HepG2 (cell line): ENCODE results near the gene FGA. TPM values are rescaled to one million over a fixed set of nuclear protein-coding genes. Genes with fewer than 3 reads are reported as not detected.

Experiments
- DZIP1 ChIP-seq: sonication (generic); formaldehyde crosslinking; IDR thresholded peaks from 2 replicates; pipeline ENCODE4 v1.5.0; 2020; ENCODE audit warnings: mild to moderate bottlenecking, missing genetic modification reagents
- EP300 ChIP-seq, 3 experiments: sonication (generic) in 1 of 3; formaldehyde crosslinking in 1 of 3; IDR thresholded peaks; 2 replicates each; pipeline versions ENCODE4 v1.5.1 to v1.6.1; 2011 to 2020; ENCODE audit warnings: low read depth in 2 of 3, low read length in 2 of 3, borderline replicate concordance in 1 of 3, improper control_type of control experiment in 1 of 3, mild to moderate bottlenecking in 1 of 3, missing genetic modification reagents in 1 of 3, moderate library complexity in 1 of 3
- HMGXB4 ChIP-seq, 2 experiments: sonication (generic) in 1 of 2; formaldehyde crosslinking in 1 of 2; IDR thresholded peaks; 2 replicates each; pipeline versions ENCODE4 v1.4.0 to v1.6.1; 2018 to 2020; ENCODE audit warnings: missing genetic modification reagents in 2 of 2, borderline replicate concordance in 1 of 2, low read depth in 1 of 2, mild to moderate bottlenecking in 1 of 2, missing biosample characterization in 1 of 2
- HNRNPL ChIP-seq: fragments of 200-400 bp; formaldehyde crosslinking; IDR thresholded peaks from 2 replicates; pipeline ENCODE4 v1.6.1; 2017; ENCODE audit warnings: mild to moderate bottlenecking, low read depth, low read length
- KMT2A ChIP-seq: sonication (generic); formaldehyde crosslinking; IDR thresholded peaks from 2 replicates; pipeline ENCODE4 v1.4.0; 2020; ENCODE audit warnings: missing genetic modification reagents
- PHF8 ChIP-seq: sonication (generic); formaldehyde crosslinking; IDR thresholded peaks from 2 replicates; pipeline ENCODE4 v1.5.0; 2020; ENCODE audit warnings: missing genetic modification reagents
- POGK ChIP-seq: sonication (generic); formaldehyde crosslinking; conservative IDR thresholded peaks from 2 replicates; pipeline ENCODE4 v1.8.0; 2022; ENCODE audit warnings: mild to moderate bottlenecking, moderate library complexity, missing genetic modification reagents
- POGZ ChIP-seq: sonication (generic); formaldehyde crosslinking; IDR thresholded peaks from 2 replicates; pipeline ENCODE4 v1.4.0; 2020; ENCODE audit warnings: mild to moderate bottlenecking, missing genetic modification reagents
- TAF1 ChIP-seq: sonication (generic); formaldehyde crosslinking; IDR thresholded peaks from 2 replicates; pipeline ENCODE4 v1.4.0; 2020; ENCODE audit warnings: missing genetic modification reagents
- TCF12 ChIP-seq, 2 experiments: fragments of 450-650 bp in 1 of 2; sonication (generic) in 1 of 2; formaldehyde crosslinking in 1 of 2; IDR thresholded peaks; 2 replicates each; pipeline versions ENCODE4 v1.6.1 to v1.8.0; 2017 to 2022; ENCODE audit warnings: antibody characterized with exemption in 1 of 2, mild to moderate bottlenecking in 1 of 2, missing genetic modification reagents in 1 of 2, moderate library complexity in 1 of 2
- ZBTB37 ChIP-seq: sonication (generic); formaldehyde crosslinking; IDR thresholded peaks from 2 replicates; pipeline ENCODE4 v1.4.0; 2020; ENCODE audit warnings: mild to moderate bottlenecking, missing genetic modification reagents
- ZFP41 ChIP-seq: sonication (generic); formaldehyde crosslinking; IDR thresholded peaks from 2 replicates; pipeline ENCODE4 v1.4.0; 2020; ENCODE audit warnings: mild to moderate bottlenecking, missing genetic modification reagents, borderline replicate concordance
- ZKSCAN8 ChIP-seq: IDR thresholded peaks from 2 replicates; pipeline ENCODE4 v1.6.1; 2016; ENCODE audit warnings: borderline replicate concordance, missing genetic modification reagents, missing compliant biosample characterization
- ZNF326 ChIP-seq: sonication (generic); formaldehyde crosslinking; IDR thresholded peaks from 2 replicates; pipeline ENCODE4 v1.4.0; 2020; ENCODE audit warnings: missing genetic modification reagents, borderline replicate concordance
- ZNF331 ChIP-seq: sonication (generic); formaldehyde crosslinking; IDR thresholded peaks from 2 replicates; pipeline ENCODE4 v1.4.0; 2020; ENCODE audit warnings: missing genetic modification reagents
- ZNF382 ChIP-seq: sonication (generic); formaldehyde crosslinking; IDR thresholded peaks from 2 replicates; pipeline ENCODE4 v1.5.0; 2020; ENCODE audit warnings: missing genetic modification reagents, mild to moderate bottlenecking, borderline replicate concordance
- ZNF446 ChIP-seq: sonication (generic); formaldehyde crosslinking; IDR thresholded peaks from 2 replicates; pipeline ENCODE4 v1.5.0; 2020; ENCODE audit warnings: mild to moderate bottlenecking, missing genetic modification reagents
- ZNF549 ChIP-seq: sonication (generic); formaldehyde crosslinking; IDR thresholded peaks from 2 replicates; pipeline ENCODE4 v1.5.0; 2020; ENCODE audit warnings: missing genetic modification reagents
- ZNF550 ChIP-seq: sonication (generic); formaldehyde crosslinking; IDR thresholded peaks from 2 replicates; pipeline ENCODE4 v1.4.0; 2020; ENCODE audit warnings: mild to moderate bottlenecking, missing genetic modification reagents, borderline replicate concordance
- polyA plus RNA-seq, 8 experiments: library from polyadenylated mRNA; depleted of rRNA in 3 of 8; stranded (reverse) in 7 of 8; unstranded in 1 of 8; fragments of >200 nt; fragmentation: Illumina TruSeq in 4 of 8; extraction: Trizol in 4 of 8; gene quantifications; 2 replicates each; pipeline versions ENCODE4 v1.2.1 to v1.2.3, GENCODE V29; 2011 to 2016; ENCODE audit warnings: low read depth in 4 of 8, missing spikeins in 1 of 8, mixed read lengths in 1 of 8; ENCODE audit not compliant: insufficient read depth in 1 of 8
- total RNA-seq, 5 experiments: library from RNA; depleted of rRNA; stranded (reverse); fragments of >200 nt; fragmentation: Illumina TruSeq; extraction: Trizol; gene quantifications; 2 replicates each; pipeline ENCODE4 v1.2.3, GENCODE V29; 2016; ENCODE audit warnings: low read depth in 1 of 5

Gene FGA
- total and polyA plus RNA-seq, 2 of the 13 experiments (the other 11 are each of a cell fraction or from before 2014, with no cell fraction given) = 640 to 1,523 TPM

GRCh38 chr4:154626793-154627484 lies 36.4 kb upstream of the FGA start (continued):
- TF ChIP-seq ZBTB37 (CRISPR knock-in tag) (no peak), KMT2A (CRISPR knock-in tag) (0 out of 2 replicates have a peak, but pooled peaks have one; percentile 40), ZFP41 (CRISPR knock-in tag) (no peak), HMGXB4 (CRISPR knock-in tag; IDR thresholded peaks at IDR 0.05; ENCODE audit: borderline replicate concordance in 1 of 2, low read depth in 1 of 2) (peak; percentile 64 to 84; a peak in 2 of 4 replicates), TAF1 (no peak), POGZ (CRISPR knock-in tag) (0 out of 2 replicates have a peak, but pooled peaks have one; percentile 27), TCF12 (IDR thresholded peaks at IDR 0.05) (no peak), TCF12 (CRISPR knock-in tag; IDR thresholded peaks at IDR 0.05) (no peak), PHF8 (no peak), DZIP1 (CRISPR knock-in tag) (peak; percentile 31; the same call in 1 of the 2 replicates), ZNF446 (CRISPR knock-in tag) (no peak), ZNF382 (CRISPR knock-in tag) (no peak), POGK (CRISPR knock-in tag) (no peak), ZNF549 (CRISPR knock-in tag) (no peak), ZKSCAN8 (no peak), EP300 (IDR thresholded peaks at IDR 0.05; ENCODE audit: low read depth in 2 of 2, low read length in 2 of 2) (no peak), EP300 (CRISPR knock-in tag; IDR thresholded peaks at IDR 0.05; ENCODE audit: borderline replicate concordance) (no peak), HNRNPL (0 out of 2 replicates have a peak, but pooled peaks have one; percentile 35), ZNF331 (peak; percentile 60; the same call in 1 of the 2 replicates), ZNF326 (no peak), ZNF550 (no peak)
